GM15510 (cell line): ENCODE results near the gene ZNRD2.

Experiments used
- POLR2A ChIP-seq: IDR thresholded peaks from 3 replicates; pipeline ENCODE4 v1.6.1; 2011; ENCODE audit warnings: borderline replicate concordance; ENCODE audit not compliant: insufficient read length; ENCODE audit errors: extremely low read depth

The ZNRD2 gene

DNA sequence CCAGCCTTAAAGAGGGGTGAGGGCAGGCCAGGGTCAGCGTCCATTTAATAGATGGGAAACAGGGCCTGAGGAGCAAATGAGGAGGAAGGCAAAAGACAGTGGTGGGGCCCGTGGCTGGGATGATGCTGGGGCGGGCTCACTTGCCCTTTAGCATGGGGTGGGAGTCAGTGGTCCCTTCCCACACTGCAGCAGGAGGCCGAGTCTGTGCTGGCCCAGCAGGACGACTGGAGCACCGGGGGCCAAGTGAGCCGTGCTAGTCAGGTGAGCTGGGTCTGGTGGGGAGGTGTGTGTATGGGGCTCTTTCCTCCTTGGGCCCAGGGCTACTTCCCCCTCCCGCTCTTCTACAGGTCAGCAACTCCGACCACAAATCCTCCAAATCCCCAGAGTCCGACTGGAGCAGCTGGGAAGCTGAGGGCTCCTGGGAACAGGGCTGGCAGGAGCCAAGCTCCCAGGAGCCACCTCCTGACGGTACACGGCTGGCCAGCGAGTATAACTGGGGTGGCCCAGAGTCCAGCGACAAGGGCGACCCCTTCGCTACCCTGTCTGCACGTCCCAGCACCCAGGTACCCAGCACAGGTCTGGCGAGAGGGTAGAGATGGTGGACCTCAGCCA lies 32.6 kb upstream of the ZNRD2 start:
- peak; percentile 16 for TF ChIP-seq POLR2A

DNA sequence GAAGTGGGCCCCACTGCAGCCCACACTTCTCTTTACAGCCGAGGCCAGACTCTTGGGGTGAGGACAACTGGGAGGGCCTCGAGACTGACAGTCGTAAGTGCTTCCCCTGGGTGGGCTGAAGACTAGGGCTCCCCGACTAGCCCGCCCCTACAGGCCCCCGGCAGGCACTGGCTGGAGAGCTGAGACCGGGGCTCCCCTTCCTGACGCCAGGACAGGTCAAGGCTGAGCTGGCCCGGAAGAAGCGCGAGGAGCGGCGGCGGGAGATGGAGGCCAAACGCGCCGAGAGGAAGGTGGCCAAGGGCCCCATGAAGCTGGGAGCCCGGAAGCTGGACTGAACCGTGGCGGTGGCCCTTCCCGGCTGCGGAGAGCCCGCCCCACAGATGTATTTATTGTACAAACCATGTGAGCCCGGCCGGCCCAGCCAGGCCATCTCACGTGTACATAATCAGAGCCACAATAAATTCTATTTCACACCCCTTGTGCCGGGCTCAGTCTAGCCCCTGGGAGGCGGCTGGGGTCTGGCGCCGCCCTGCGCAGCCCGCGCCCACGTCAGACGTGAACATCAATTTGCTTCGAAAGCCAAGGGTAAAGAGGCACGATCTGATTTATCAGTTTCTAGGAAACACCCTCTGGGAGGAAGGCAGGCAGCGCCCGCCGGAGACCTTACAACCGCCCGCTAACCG lies 31.9 kb upstream of the ZNRD2 start:
- no peak for TF ChIP-seq POLR2A

DNA sequence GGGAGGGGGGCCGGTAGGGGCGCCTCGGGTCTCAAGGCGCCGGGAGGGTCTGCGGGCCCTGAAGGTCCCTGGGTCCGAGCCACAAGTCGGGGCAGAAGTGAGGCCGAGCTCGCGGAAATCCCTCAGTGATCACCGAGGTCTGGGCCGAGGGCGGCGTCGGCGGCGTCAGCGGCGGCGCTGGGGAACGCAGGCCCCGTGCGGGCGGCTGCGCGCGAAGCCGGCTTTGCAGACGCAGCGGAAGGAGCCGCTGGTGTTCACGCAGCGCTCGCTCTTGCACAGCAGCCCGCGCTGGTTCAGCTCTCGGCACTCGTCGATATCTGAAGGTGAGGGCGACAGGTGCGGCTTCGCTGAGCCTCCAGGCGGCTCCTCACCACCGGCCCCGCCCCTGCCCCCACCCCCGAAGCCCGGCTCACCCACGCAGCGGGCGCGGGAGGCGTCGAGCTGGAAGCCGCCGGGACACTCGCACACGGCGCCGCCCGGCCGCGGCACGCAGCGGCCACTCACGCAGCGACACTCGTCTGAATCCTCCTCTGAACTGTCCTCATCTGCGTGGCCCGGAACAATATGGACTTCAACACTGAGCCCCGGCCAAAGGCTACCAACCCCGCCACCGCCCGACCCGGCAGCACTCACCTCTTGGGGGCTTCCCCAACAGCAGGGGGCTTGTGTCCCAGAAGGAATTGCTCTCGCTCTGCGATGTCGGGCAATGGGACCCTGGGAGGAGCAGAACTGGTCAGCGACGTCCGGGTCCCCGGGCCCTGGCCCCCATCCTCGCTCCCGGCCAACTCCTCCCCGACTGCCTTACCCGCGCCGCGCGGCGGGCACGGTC lies 31.1 kb upstream of the ZNRD2 start:
- TF ChIP-seq POLR2A: no peak

GRCh38 chr11:65539744-65540289 lies 30.5 kb upstream of the ZNRD2 start:
- TF ChIP-seq POLR2A: no peak

DNA sequence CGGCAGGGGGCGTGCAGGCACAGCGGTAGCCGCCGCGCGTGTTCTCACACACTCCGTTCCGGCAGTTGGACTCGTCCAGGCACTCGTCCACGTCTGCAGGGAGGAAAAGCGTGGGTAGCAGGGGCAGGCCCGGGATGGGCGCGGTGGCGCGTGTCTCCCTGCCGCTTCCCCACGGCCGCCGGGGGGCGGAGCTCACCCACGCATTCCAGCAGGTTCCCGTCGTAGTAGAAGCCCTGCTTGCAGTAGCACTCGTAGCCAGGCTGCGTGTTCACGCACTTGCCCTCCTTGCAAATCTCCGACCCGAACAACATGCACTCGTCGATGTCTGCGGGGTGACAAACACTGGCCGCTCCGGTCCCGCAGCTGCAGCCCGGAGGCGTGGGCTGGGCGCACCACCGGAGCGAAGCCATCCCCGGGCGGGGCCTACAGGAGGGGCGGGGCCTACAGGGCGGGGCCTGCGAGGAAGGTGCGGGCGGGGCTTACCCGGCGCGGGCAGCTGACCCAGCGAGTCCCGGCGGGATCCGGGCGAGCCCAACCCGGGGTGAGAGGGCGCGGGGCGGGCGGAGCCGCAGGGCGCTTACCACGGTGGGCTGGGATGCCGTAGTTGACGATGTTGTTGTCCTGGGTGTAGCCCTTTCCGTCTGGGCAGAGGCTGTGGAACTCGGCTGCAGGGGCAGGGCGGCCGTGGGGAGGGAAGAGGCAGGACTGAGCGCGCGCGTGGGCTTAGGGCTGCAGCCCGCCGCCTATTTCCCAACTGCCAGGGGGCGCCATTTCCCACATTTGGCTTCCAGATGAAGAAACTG lies 29.8 kb upstream of the ZNRD2 start:
- peak; percentile 63 for TF ChIP-seq POLR2A

DNA sequence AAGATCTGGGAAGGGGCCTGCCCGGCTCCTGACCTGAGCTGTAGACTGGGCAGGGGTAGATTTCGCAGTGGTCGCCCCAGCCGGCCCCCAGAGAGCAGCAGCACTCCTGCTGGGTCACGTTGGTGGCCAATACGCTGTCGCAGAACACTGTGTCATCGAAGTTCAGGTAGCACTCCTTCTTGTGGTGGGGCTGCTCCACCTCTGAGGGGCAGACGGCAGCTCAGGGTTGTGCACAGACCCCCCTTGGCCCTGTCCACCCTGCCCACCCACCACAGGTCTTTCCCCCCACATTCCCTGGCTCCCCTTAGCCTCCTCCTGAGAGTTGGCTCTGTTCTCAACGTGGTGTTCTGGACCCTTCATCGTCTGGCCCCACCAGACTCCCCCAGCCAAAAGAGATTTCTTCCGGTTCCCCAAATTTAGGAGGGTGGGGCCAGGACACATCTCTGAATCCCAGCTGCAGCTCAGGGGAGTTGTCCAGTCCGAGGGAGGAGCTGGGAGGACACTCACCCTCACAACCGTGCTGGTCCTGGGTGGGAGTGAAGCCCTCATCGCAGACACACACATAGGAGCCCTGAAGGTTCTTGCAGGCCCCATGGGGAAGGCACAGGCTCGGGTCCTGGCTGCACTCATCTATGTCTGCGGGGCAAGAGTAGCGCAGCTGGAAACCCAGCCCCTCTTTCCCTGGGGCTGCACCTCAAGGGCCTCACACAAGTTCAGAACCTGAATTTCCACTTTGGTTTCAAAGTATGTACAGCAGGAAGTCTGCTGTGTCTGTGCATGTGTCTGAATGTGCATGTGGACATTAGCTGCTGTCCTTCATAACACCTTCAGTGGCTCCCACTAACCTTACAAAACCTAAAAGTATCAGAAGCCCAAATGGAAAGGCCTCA lies 28.9 kb upstream of the ZNRD2 start:
- TF ChIP-seq POLR2A: no peak

GRCh38 chr11:65542738-65543390 lies 27.4 kb upstream of the ZNRD2 start:
- no peak for TF ChIP-seq POLR2A

DNA sequence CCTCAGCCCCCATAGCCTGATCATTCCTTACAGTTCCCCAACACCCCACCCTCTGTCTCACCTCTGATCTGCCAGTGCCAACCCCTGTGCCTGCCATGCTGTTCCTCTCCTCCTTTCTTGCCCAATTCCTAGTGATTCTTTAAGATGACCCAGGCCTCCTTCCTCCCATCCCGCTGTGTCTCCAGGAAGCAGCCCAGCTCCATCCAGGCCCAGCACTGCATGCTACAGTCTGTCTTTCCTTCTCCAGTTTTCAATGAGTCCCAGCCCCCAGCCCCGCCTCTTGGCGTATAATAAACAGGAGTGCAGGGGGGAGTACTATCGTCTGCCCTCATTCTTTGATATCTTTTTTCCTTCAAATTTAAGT lies 24.4 kb upstream of the ZNRD2 start:
- no peak for TF ChIP-seq POLR2A

DNA sequence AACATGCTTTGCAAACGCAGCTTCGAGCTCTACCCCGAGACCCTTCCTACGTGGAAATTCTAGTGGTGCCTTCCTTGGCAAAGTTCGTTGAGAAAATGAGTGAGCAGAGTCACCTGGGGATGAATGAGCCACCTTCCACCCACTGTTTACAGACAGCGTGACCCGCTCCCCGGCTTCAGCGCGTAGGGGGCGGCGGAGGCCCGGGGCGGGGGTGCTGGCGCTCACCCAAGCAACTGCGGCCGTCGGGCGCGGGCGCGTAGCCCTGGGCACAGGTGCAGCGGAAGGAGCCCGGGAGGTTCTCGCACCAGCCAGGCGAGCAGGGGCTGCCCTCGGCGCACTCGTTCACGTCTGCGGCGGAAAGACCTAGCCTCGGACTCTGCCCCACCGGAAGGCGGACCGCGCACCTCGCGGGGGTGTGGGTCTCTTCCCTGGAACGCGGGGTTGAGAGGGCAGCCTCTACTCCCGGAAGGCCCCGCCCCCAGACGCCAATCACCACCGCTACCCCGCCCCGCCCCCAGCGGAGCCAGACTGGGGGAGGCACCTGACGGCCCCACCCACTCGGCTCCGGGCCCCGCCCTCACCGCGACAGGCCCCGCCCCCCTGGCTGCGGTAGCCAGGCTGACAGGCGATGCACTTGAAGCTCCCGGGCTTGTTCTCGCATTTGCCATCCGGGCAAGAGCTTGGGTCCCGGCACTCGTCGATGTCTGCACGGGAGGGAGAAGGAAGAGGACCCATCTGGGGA lies 23.9 kb upstream of the ZNRD2 start:
- TF ChIP-seq POLR2A: peak; percentile 33

DNA sequence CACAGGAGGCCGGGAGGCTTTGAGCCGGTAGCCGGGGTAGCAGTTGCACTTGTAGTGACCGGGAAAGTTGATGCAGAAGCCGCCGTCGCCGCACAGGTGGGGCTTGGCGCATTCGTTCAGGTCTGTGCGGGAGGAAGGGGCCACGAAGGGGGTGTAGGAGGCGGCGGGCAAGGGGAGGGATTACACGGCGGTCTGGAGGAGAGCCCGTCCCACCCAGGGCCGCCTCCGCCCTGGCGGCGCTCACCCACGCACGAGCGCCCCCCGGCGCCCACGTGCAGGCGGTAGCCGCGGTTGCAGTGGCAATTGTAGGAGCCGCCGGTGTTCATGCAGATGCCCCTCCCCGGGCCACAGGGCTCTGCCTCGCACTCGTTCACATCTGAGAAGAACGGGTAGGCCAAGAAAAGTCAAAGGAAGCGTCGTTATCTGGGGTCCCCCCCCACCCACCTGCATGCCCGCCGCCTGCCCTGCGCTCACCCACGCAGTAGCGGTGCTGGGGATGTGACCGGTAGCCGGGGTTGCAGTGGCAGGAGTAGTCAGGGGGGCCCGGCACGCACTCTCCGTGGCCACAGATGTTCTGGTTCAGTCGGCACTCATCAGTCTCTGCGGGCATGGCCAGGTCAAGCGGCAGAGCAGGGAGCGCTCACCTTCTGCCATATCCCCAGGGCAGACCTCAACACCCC lies 22.7 kb upstream of the ZNRD2 start:
- TF ChIP-seq POLR2A: no peak

DNA sequence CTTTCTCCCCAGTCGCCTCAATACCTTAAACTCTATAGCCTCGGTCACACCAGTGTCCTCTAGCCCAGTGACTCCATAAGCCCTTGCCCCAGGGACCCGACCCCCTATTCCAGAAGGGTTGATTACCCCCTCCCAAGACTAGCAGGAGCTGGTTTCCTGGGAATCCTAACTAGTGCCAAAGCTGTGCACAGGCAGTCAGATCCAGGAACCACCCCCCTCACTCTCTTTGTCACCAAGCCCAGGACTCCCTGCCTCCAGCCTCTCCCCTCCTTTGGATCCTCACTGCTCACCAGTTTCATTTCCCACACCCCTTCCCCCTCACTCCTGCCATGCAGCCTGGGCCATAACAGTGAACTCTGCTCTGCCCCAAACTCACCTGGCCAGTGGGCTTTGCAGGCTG lies 21.9 kb upstream of the ZNRD2 start:
- TF ChIP-seq POLR2A: no peak

- no peak for TF ChIP-seq POLR2A
Observed at GRCh38 chr11:65549096-65549495, 21.2 kb upstream of the ZNRD2 start.
